Activated CD8-positive, alpha-beta T cell treated with anti-CD3 and anti-CD28 coated beads for 36 hours (primary cell): Measurements from ENCODE around the gene ELP4. TPM values are rescaled to one million over a fixed set of nuclear protein-coding genes. Genes with fewer than 3 reads are reported as not detected.

Source experiments
- ATAC-seq: fragments of 200-7000 bp; cut with Tn5 transposase; one replicate; pipeline ENCODE4 v1.10.0; 2021; ENCODE audit warnings: mild to moderate bottlenecking, moderate library complexity
- CTCF ChIA-PET: fragments of 350-600 bp; sonication (Branson Sonifier 250); formaldehyde crosslinking; loops from one replicate; lab custom pipeline; 2021; ENCODE audit warnings: antibody characterized with exemption; lab: Charles Lee
- POLR2A ChIA-PET: fragments of 350-600 bp; sonication (Branson Sonifier 250); formaldehyde crosslinking; loops from one replicate; lab custom pipeline; 2021; ENCODE audit warnings: antibody characterized with exemption; lab: Charles Lee
- DNase-seq: peaks from one replicate; pipeline ENCODE4 v3.0.0-alpha.2; 2020
- H3K27ac Mint-ChIP-seq: one replicate; pipeline ENCODE4 v1.8.0; 2021; ENCODE audit warnings: mild to moderate bottlenecking, mixed read lengths
- H3K27me3 Mint-ChIP-seq: one replicate; pipeline ENCODE4 v1.8.0; 2021; ENCODE audit warnings: mixed read lengths
- H3K36me3 Mint-ChIP-seq: one replicate; pipeline ENCODE4 v1.8.0; 2021; ENCODE audit warnings: low read depth, mixed read lengths
- H3K4me1 Mint-ChIP-seq: one replicate; pipeline ENCODE4 v1.8.0; 2021; ENCODE audit warnings: low read depth, mixed read lengths
- H3K4me3 Mint-ChIP-seq: one replicate; pipeline ENCODE4 v1.8.0; 2021; ENCODE audit warnings: mild to moderate bottlenecking, moderate library complexity, mixed read lengths
- H3K9me3 Mint-ChIP-seq: one replicate; pipeline ENCODE4 v1.8.0; 2021; ENCODE audit warnings: mixed read lengths
- CTCF ChIP-seq: fragments of 200-600 bp; IDR thresholded peaks from one replicate; pipeline ENCODE4 v1.8.0; 2022; ENCODE audit warnings: antibody characterized with exemption, mild to moderate bottlenecking
- intact Hi-C: fragments of 100-400 bp; cut with micrococcal nuclease; formaldehyde crosslinking; loops from one replicate; pipeline ENCODE4 v1.10.0; 2022
- total RNA-seq, 2 experiments: library from RNA; stranded (reverse); gene quantifications; one replicate each; pipeline ENCODE4 v1.2.3, GENCODE V29; 2021

Gene ELP4
- total RNA-seq, 2 experiments from 2014 or later: 21.1 to 21.6 TPM

GRCh38 chr11:31808721-31809540, 299.4 kb downstream of the ELP4 start:
- ATAC-seq: no peak
- no peaks in the 10 kb centered on the region for H3K36me3 Mint-ChIP-seq
- CTCF ChIA-PET: interaction anchor here (1.2 kb wide), 1 partner anchor 149 kb away, joined by 4 read pairs; no protein-coding TSS in a partner anchor
- peaks cover 45% of the 10 kb centered on the region for H3K4me1 Mint-ChIP-seq
- intact Hi-C loops: loop anchor here (5.0 kb wide), 1 partner anchor 633 kb away; no protein-coding TSS in a partner anchor
- TF ChIP-seq CTCF: no peak
- peak overlapping the region; percentile 34 for H3K4me3 Mint-ChIP-seq
- POLR2A ChIA-PET: no interaction called here
- no peaks in the 10 kb centered on the region for H3K9me3 Mint-ChIP-seq
- H3K27ac Mint-ChIP-seq: no peak overlapping the region
- peaks cover 79% of the 10 kb centered on the region for H3K27me3 Mint-ChIP-seq
- no peak for DNase-seq

- Mint-ChIP-seq H3K9me3 (no peaks in the 10 kb centered on the region), H3K27ac (no peak overlapping the region), H3K4me1 (peaks cover 44% of the 10 kb centered on the region), H3K27me3 (peaks cover 77% of the 10 kb centered on the region), H3K4me3 (peak overlapping the region; percentile 34), H3K36me3 (no peaks in the 10 kb centered on the region)
- ATAC-seq: no peak
- ChIA-PET CTCF (no interaction called here), POLR2A (interaction anchor here (1.1 kb wide), 1 partner anchor 9 kb away, joined by 3 read pairs; no protein-coding TSS in a partner anchor)
- no peak for TF ChIP-seq CTCF
- DNase-seq: no peak
- intact Hi-C loops: loop anchor here (5.0 kb wide), 1 partner anchor 633 kb away; no protein-coding TSS in a partner anchor
These were observed 299.9 kb downstream of the ELP4 start for GRCh38 chr11:31809541-31809856.

- Mint-ChIP-seq H3K4me1 (peaks cover 44% of the 10 kb centered on the region), H3K27me3 (peaks cover 79% of the 10 kb centered on the region), H3K9me3 (no peaks in the 10 kb centered on the region), H3K36me3 (no peaks in the 10 kb centered on the region), H3K27ac (no peak overlapping the region), H3K4me3 (peak overlapping the region; percentile 61)
- ATAC-seq: no peak
- intact Hi-C loops: loop anchor here (5.0 kb wide), 1 partner anchor 632 kb away; no protein-coding TSS in a partner anchor
- POLR2A ChIA-PET: interaction anchor here (1.1 kb wide), 1 partner anchor 9 kb away, joined by 3 read pairs; no protein-coding TSS in a partner anchor
- CTCF ChIA-PET: interaction anchor here (1.1 kb wide), 1 partner anchor 10 kb away, joined by 3 read pairs; no protein-coding TSS in a partner anchor
- TF ChIP-seq CTCF: no peak
- DNase-seq: no peak
These were observed 300.6 kb downstream of the ELP4 start for GRCh38 chr11:31809857-31810778.

DNA sequence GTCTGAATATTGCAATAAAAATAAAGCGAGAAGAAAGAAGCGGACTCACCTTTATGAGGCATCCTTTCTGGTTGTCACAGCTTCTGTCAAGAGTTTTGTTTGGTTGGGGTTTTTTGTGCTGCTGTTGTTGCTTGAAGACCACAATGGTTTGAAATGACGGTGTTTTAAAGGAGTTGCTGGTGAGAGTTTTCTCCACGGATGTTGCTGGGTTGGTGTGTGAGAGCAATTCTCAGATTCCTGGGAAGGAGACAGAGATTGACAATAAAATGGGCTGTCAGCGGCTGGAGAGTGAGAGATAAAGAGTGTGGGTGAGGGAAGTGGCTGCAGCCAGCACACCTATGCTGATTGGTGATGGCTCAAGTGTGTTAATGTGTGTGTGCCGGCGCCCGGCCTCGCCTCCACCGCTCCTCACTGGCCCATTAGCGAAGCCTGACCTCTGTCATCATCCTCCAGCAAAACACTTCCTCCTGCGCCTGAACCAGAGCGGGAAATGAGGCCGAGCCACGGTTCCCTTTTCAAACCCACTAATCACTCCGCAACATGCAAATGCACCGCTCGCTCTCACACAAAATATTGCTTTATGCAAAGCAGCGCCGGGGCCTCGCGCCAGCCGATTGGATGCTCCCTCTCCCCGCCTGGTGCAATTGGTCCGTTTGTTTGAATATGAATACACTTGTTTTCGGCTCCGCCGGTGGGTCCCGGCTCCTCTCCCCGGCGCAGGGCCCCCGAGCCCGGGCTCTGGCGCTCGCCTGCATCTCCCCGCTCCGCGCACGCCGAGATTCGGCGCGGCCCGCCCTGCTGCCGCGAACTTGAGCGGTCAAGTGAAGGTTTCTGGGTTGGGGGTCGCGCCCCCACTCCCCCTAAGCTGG, 301.4 kb downstream of the ELP4 start, which contains the start of gene PAX6:
TSS of gene PAX6 (minus strand) at position 544 of the 869 bp plus-strand sequence. CDS start 4,911 bp downstream, outside the sequence.
- no peaks in the 10 kb centered on the region for H3K9me3 Mint-ChIP-seq
- ATAC-seq (peak; percentile 59), DNase-seq (peak; percentile 71)
- no peak within 1 kb of the TSS for H3K27ac Mint-ChIP-seq
- ChIA-PET POLR2A (interaction anchor here (1.0 kb wide), 1 partner anchor 13 kb away, joined by 3 read pairs; no protein-coding TSS in a partner anchor), CTCF (interaction anchor here (1.1 kb wide), 1 partner anchor 9 kb away, joined by 3 read pairs; no protein-coding TSS in a partner anchor)
- peaks cover 45% of the 10 kb centered on the region for H3K4me1 Mint-ChIP-seq
- H3K36me3 Mint-ChIP-seq: no peaks in the 10 kb centered on the region
- H3K4me3 Mint-ChIP-seq: peak within 1 kb of the TSS; percentile 61
- H3K27me3 Mint-ChIP-seq: peaks cover 77% of the 10 kb centered on the region
- intact Hi-C loops: no loop called here
- no peak for TF ChIP-seq CTCF
